GM18520 (cell line): ENCODE results near the gene CMTM4.
"Not testable (repeated sequence)": the region's sequence is repeated elsewhere in the genome, so short reads cannot be mapped to it uniquely, and the experiment has no call there.

ENCODE experiments used
- ATAC-seq: cut with Tn5 transposase; IDR thresholded peaks from one replicate; pipeline ENCODE4 v1.9.1; 2021; ENCODE audit not compliant: unreplicated experiment

The CMTM4 gene

DNA sequence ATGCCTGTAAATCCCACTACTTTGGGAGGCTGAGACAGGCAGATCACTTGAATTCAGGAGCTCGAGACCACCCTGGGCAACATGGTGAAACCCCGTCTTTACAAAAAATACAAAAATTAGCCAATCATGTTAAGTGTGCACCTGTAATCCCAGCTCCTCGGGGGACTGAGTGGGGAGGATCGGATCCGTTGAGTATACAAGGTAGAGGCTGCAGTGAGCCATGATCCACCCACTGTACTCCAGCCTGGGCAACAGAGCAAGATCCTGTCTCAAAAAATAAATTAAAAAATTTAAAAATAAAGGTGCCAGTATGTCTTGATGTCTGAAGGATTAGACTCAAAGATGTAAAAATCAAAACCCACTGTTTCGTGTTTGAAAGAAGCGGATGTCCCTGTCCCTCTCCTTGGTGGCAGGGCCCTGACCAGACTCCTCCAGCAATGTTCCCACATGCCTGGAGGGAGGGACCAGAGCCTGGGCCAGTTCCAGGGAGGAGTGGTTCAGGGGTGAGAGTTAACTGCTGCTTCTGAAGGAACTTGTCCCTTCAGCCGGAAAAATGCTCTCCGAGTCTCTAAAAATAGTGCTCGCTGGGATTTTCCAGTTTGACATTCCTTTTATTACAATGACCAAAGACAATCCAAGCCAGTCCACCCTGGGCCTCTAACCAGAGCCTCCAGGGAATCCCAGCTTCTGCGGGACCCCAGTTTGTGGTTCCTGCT lies 9.4 kb upstream of the CMTM4 start:
- ATAC-seq = no peak

DNA sequence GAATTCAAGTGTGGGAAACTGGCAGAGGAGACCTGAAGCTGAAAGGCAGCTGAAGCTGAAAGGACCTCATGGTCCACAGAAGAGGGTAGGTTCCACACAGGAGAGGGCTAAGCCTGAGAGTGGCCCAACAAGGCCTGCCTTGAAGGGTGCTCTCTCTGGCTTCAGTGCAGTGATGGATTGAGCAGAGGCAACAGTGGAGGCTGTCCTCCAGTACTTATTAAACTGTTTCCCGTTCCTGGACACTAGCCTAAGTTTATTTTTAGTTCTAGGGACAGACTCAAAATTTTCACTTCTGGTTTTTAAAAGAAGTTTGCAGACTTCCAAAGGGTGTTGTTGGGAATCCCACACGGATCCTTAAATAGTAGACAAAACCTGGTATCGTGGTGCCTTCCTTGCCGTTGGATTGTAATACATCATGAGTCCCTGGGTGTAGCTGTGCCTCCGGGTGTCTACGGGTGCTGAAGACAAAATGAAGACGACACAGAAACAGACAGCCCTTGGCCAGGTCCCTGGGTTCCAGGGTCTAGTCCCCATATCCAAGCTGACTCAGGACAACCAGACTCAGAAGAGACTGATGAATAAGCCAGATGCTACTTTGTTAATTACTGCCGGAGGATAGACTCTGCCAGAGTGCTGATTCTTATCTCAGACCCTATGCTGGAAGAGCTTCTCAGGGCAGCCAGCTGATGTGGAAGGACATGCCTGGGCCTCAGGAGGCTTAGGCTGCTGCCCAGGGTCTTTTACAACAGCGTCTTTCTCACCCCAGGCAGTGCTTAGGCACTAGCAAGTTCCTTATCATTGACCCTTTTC lies 7.1 kb upstream of the CMTM4 start:
- no peak for ATAC-seq

DNA sequence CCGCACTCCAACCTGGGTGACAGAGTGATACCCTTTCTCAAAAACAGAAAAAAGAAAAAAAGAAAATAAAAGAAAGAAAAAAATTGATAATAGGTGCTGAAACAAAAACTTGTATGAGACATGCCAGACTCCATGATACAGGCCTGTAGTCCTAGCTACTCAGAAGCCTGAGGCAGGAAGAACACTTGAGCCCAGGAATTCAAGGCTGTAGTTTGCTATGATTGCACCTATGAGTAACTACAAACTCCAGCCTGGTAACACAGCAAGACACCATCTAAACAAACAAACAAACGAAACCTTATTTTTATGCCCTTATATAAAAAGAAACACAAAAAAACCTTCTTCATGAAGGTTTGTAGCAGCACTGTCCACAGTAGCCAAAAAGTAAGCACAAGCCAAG lies 5.0 kb upstream of the CMTM4 start:
- ATAC-seq = no peak

DNA sequence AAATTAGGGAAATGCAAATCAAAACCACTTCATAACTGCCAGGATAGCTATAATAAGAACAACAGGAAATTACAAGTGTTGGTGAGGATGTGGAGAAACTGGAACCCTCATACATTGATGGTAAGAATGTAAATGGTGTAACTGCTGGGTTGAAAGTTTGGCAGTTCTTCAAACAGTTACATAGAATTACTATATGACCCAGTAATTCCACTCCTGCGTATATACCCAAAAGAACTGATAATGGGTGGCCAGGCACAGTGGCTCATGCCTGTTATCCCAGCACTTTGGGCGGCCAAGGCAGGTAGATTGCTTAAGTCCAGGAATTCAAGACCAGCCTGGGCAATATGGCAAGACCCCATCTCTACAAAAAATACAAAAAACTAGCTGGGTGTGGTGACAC lies 4.5 kb upstream of the CMTM4 start:
- ATAC-seq = no peak

DNA sequence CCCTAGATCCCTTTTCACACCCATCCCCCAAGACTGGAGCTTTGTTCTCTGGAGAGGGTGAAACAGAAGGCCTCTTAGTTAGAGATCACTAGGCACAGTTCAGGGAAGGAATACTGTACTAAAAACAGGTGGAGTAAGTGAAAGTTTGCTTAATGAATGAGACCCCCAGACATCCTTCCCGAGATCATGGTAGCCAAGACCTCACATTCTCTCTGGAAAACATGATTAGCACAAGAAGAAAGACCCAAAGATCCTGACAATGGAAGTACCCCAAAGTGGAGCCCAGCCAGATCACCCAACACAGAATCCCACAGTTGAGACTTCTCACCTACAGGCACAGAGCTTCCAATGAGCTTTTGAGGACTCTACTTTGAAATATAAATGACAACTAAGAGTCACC lies 3.4 kb upstream of the CMTM4 start:
- no peak for ATAC-seq

DNA sequence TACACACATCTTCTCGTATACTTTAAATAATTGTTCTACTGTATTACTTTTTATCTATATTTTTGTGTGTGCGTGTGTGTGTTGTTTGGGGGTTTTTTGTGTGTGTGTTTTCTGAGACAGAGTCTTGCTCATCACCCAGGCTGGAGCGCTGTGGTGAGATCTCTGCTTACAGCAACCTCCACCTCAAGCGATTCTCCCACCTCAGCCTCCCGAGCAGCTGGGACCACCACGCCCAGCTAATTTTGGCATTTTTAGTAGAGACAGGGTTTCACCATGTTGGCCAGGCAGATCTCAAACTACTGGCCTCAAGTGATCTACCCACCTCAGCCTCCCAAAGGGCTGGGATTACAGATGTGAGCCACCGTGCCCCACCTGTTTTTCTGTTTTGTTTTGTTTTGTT lies 1.5 kb upstream of the CMTM4 start:
- no peak for ATAC-seq

DNA sequence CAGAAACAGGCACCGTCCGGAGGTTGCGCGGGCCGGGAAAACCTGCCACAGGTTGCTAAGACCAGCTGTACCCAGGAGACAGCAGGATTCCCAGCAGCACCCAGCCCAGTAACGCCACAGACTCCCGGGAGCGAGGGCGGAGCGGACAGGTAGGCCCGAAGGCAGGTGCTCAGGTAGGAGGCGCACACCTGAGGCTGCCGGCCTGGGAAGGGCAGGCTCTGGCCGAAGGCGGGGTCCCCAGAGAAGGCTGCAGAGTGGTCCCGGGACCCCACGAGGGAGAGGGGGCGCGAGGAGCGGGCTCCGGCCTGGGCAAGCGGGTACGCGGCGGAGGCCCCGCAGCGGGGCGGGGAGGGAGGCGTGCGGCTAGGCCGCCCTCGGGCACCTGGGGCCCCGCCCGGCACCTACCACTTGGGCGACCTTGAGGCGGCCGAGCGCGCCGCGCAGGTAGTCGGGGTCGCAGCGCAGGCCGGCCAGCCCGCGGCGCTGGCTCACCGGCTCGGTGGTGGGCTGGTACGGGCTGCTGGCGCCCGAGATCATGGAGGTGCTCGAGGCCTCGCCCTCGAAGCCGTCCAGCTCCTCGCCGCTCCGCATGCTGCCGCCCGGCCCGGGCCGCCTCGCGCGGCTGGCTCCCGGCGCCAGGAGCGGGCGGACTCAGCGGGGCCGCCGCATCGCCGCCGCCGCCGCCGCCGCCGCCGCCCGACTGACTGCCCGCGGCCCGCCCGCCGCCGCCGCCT lies 441 bp downstream of the CMTM4 start:
- ATAC-seq = peak; percentile 32

DNA sequence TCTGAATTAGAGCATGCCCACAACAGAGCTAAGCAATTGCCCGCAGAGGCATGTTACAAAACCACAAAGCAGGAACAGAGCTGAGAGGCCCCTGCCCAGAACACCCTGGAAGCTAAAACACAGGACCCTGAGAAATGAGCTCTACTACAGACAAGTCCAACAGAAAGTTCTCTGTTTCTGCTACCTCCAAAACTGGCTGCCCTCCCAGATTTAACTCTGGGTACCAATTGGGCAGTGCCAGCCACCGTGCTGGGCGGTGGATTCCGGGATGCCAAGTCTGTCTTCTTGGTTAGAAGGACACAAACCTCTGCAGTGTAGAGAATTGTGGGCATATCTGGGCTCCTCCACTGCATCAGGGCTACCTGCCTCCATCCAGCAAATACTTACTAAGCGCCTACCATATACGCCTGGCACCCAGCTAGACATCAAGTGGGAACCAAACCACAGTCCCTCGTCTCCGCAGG lies 1.0 kb downstream of the CMTM4 start:
- ATAC-seq = no peak

DNA sequence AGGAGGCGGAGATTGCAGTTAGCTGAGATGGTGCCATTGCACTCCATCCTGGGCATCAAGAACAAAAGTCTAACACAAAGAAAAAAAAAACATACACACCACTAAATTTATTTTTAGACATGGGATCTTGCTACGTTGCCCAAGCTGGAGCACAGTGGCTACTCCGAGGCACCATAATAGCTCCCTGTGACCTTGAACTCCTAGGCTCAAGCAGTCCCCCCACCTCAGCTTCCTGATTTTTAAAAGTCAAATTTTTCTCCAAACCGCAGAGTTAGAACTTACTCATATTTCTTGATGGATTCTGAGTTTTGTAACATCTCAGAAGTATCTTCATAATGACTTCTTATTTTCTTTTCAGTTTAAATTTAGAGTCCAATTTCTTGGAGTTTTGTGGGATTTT lies 3.4 kb downstream of the CMTM4 start:
- no peak for ATAC-seq

DNA sequence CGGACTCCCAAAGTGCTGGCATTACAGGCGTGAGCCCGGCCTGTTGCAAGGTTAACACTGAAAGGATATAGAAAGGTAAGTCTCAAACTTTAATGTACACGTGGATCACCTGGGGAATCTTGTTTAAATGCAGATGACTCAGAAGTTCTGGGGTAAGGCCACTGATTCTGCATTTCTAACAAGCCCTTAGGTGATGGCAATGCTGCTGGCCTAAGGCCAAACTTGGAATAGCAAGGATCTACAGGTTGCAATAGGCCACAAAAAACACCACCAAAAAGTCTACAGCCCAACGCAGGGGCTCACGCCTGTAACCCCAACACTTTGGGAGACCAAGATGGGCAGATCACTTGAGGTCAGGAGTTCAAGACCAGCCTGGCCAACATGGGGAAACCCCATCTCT lies 4.2 kb downstream of the CMTM4 start:
- ATAC-seq = no peak

DNA sequence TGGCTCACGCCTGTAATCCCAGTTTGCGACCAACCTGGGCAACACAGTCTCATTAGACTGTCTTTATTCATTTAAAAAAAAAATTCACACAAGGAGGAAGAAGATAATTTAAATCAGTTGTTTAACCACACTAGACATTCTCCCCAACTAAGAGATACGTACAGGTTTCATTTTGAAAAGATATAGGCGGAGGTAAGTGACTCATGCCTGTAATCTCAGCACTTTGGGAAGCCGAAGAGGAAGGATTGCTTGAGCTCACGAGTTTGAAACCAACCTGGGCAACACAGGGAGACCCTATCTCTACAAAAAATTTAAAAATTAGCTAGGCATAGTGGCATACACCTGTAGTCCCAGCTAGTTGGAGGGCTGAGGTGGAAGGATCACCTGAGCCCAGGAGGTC lies 5.3 kb downstream of the CMTM4 start:
- no peak for ATAC-seq

DNA sequence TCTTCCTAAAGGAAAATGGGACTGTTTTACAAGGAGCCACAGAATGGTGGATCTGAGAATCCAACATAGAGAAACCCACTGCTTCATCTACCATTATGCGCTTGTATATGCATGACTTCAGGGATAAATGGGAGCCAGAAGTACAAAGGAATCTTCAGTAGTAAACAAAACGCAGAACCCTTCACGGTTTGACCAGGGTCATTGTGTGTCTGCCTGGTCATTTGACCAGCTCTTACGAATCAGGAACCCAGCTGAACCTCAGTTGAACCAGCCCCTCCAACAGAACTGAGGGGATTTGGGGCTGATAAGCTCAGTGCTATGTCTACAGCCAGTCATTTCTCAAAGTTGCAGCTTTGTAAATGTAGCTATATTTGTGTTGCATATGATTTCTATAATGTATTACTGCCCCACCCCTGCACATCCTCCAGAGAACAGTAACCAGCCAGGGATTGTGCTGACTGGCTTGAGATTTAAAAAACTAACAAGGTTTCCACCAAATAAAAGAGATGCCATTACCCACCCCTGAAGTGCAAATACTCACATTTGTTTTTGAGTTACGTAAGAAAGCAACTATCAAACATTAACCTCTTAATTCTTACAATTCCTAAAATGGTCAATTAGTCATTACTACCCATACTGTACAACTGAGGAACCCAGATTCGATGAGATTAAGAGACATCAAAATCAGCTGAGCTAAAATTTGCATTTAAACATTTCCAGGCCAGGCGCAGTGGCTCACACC lies 6.3 kb downstream of the CMTM4 start:
- no peak for ATAC-seq

DNA sequence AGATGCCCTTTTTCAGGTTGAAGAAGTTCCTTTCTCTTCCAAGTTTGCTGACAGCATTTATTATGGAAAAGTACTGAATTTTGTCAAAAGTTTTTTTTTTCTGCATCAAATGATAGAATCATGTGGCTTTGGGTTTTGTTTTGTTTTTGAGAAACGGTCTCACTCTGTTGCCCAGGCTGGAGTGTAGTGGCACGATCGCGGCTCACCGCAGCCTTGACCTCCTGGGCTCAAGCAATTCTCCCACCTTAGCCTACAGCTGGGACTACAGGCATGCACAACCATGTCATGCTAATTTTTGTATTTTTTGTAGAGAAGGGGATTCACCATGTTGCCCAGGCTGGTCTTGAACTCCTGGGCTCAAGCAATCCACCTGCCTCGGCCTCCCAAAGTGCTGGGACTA lies 7.3 kb downstream of the CMTM4 start:
- no peak for ATAC-seq

DNA sequence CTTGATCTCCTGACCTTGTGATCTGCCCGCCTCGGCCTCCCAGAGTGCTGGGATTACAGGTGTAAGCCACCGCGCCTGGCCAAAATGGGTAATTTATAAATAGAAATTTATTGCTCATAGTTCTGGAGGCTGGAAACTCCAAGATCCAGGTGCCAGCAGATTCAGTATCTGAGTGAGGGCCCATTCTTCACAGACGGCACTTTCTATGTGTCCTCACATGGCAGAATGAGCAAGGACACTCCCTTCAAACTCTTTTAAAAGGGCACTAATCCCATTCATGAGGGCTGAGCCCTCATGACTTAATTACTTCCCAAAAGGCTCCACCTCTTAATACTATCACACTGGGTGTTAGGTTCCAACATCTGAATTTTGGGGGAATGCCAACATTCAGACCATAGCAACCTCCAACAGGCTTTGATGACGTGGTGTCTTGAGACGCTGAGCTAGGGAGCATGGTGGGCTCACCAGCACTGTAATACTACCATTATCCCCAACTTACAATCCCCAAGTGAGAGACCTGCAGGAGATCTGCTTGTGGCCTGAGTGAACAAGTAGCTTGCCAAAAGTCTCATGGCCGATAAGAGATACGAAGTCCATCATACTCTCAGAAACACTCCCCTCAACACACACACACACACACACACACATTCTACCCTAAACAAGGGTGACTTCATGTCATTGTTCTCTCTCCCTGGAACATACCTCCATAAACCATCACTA lies 8.5 kb downstream of the CMTM4 start:
- no peak for ATAC-seq

DNA sequence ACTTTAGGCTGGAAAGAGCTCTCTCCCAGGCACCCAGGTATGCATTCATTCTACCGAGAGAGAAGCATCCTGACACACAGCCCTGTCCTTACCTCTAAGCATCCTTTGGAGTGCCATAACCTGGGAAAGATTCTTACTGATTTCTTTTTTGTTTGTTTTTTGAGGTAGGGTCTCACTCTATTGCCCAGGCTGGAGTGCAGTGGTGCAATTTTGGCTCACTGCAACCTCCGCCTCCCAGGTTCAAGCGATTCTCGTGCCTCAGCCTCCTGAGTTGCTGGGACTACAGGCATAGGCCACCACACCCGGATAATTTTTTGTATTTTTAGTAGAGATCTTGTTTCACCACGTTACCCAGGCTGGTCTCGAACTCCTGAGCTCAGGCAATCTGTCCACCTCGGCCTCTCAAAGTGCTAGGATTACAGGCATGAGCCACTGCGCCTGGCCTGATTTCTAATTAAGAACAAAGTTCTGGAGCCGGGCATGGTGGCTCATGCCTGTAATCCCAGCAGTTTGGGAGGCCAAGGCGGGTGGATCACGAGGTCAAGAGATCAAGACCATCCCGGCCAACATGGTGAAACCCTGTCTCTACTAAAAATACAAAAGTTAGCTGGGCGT lies 10.9 kb downstream of the CMTM4 start:
- not testable (repeated sequence) for ATAC-seq

DNA sequence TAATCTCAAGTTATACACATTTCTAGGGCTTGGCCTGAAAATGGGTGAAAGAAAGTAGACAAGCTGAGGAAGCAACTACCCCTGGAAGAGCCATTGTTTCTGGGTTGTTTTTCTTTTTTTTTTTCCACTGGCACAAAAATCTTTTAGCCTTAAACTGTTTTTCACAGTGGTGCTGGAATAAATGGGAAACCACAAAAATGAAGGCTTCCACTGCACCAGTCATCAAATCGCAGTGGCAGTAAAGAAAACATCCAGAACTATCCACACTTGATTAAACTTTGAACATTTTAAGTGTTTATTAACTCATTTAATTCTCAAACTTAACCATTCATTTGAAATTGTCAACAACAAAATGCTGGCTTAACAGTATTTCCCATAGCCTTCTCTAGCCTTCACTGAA lies 14.3 kb downstream of the CMTM4 start:
- ATAC-seq = no peak

DNA sequence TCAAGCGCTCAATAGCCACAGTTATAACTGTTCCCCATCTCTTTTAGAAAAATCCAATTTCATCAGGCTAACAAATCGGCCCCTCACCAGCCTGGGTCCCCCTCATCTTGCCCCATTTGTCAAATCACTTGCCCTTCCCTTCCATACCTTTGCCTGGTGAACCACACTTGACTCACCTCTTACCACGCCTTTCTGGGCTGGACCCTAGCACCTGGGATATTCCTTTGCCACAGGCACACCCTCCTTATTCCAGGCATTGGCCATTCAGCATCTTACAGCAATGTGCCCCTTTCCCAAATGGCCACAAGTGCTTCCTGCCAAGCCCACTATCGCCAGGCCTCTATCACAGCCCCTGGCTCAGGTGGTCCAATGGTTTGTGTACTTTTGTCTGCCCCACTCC lies 14.9 kb downstream of the CMTM4 start:
- no peak for ATAC-seq

DNA sequence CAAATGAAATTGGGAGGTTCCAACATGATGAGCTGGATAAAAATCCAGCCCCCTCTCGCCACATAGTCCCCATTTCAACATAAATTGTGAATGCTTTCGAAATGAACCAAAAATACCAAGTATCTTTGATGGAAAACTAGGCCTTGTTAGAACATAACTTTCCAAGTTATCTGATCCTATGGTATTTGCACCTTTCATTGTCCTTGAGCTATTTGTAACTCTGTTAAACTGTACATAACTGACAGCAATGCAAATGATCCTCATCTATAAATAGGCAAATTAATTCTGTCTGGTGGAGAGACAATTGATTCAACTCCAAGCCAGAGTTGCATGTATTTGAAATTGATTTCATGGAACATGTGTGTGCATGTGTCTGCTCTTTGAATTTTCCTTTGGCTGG lies 18.2 kb downstream of the CMTM4 start:
- ATAC-seq = no peak

DNA sequence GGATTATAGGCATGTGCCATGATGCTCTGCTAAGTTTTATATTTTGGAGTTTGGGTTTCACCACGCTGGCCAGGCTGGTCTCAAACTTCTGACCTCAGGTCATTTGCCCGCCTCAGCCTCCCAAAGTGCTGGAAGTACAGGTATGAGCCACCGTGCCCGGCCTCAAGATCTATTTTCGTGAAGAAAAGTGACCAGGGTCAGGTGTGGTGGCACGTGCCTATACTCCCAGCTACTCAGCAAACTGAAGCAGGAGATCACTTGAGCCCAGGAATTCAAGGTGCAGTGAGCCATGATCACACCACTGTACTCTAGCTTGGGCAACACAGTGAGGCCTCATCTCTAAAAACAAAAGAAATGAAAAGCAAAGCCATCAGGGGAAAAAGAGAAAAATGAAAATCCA lies 18.7 kb downstream of the CMTM4 start:
- no peak for ATAC-seq

DNA sequence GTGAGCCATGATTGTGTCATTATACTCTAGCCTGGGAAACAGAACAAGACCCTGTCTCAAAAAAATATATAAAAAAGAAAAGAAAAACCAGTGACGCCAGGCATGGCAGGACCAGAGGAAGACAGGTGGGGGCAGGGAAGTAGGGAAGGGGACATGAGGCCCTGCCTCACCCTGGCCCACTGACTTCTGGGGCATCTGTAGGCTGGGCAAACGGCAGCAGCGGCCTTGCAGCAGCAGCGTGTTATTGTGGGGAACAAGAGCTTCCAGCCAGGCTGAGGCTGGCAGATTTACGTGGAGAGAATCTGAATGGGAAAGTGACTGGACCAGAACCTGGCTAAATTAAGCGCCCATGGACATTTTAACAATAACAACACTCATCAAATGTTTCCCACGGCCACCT lies 19.4 kb downstream of the CMTM4 start:
- no peak for ATAC-seq
